HG02642 (cell line): ENCODE measurements around the gene FLAD1.
"Not testable (repeated sequence)": the region's sequence is repeated elsewhere in the genome, so short reads cannot be mapped to it uniquely, and the experiment has no call there.

ENCODE experiments used
- ATAC-seq: cut with Tn5 transposase; IDR thresholded peaks from one replicate; pipeline ENCODE4 v1.9.1; 2021; ENCODE audit warnings: mild to moderate bottlenecking; ENCODE audit not compliant: unreplicated experiment, poor library complexity

FLAD1 gene

DNA sequence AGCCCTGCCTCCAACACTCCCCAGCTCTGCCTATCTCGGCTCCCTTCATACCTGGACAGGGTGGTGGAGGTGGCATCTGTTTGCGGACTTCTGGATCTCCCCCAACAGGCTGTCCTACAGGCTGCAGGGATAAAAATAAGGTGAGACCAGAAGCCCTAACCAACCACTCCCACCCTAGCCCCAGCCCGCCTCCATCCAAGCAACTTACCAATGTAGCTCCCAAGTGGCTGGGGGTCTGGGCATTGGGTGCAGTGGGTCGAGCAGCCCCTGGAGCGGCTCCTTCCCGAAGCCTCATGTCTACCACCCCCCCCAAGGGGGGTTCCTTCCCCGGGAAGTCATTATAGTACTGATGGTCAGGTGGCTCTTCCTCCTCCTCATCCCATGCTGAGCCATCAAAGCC is 17.0 kb upstream of the FLAD1 start:
- ATAC-seq: no peak

DNA sequence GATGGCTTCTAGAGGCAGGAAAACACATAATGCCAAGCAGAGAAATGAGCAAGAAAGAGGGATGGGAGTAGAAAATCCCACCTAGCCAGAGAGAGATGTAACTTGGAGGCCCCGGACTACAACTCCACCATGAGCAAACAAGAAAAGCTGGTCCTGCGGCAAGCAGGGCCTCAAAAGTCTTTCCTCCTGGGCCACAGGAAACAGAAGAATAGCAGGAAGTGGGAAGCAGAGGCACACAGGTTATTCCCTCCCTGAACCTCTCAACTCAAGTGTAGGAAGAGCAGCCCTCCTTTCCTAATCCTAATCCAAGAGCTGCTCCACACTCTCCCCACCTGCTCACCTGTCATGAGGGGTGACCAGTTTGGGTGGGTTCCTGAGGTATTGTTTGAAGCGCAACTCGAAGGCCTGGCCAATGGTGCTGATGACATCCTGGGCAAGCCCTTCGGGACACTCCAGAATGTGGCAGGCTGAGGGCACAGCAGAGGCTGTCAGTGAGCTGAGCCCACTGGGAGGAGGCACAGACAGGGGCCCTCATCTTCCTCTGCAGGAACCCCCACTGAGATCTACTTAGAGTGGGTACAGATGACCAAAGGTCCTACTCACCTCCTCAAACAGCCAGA is 15.7 kb upstream of the FLAD1 start:
- ATAC-seq: no peak

DNA sequence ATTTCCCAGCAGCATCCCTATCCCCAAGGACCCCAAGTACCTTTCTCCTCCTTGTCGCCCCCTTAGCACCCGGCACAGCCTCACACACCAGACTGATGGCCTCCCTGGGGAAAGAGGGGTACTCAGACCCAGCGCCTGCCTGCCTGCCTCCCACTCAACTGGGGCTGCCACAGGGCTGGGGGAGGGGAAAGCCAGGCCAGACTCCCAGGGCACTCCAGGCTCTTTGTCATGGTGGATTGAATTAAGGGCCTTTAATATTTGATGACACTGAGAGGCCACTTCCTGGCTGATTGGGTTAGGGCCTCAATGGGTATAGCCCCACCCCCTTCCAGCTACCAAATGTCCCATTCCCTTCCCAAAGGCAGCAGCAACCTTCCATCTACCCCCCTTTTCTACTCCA is 14.4 kb upstream of the FLAD1 start:
- no peak for ATAC-seq

GRCh38 chr1:154969246-154969645 is 13.9 kb upstream of the FLAD1 start:
- ATAC-seq: no peak

- no peak for ATAC-seq
Observed at GRCh38 chr1:154969860-154970452, 13.2 kb upstream of the FLAD1 start.

GRCh38 chr1:154970631-154971340 is 12.4 kb upstream of the FLAD1 start, which contains the start of gene SHC1:
Gene SHC1 (minus strand): TSS chr1:154970747. CDS start chr1:154970526, 221 bp downstream.
- no peak for ATAC-seq

- no peak for ATAC-seq
Observed at GRCh38 chr1:154971341-154971998, 11.7 kb upstream of the FLAD1 start.

DNA sequence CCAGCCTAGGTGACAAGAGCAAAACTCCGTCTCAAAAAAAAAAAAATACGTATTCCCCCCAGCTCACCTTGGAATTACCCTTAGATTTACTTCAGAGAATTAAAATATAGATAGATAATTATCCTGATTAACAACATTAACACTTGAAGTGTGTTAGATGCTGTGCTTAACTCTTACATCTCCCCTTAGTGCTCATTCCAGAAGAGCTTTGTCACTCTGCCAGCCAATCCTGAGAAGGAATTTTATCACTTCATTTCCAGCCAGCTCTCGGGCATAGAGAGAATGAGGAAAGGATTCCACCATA is 11.0 kb upstream of the FLAD1 start:
- ATAC-seq: no peak

GRCh38 chr1:154972517-154973343 is 10.4 kb upstream of the FLAD1 start:
- ATAC-seq: no peak

DNA sequence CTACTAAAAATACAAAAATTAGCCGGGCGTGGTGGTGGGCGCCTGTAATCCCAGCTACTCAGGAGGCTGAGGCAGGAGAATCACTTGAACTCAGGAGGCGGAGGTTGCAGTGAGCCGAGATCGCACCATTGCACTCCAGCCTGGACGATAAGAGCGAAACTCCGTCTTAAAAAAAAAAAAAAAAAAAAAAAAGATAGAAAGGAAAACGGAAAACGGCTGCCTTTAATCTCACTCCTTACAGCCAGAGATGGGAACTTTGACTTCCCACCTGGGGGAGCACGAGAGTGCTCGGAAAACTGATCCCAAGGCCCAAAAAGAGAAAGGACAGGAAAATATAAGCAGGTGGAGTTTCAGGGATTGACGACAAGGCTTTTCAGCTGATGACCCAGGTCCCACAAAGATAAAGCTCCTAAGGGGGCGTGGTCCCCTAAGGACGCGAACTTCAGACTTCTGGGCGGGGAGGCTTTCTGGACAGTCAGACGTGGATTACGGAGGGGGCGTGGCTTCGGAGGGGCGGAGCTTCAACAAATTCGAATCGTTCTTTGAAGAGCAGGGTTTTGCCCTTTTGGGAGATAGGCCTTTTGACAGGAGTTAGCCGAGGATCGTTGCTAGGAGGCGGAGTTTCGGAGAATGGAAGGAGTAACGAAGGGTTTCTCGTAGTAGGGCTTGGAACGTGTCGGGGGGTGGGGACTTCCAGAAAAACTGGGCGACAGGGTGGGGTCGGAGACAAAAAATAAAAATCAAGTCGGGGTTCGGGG is 9.6 kb upstream of the FLAD1 start:
- peak; percentile 14 for ATAC-seq

DNA sequence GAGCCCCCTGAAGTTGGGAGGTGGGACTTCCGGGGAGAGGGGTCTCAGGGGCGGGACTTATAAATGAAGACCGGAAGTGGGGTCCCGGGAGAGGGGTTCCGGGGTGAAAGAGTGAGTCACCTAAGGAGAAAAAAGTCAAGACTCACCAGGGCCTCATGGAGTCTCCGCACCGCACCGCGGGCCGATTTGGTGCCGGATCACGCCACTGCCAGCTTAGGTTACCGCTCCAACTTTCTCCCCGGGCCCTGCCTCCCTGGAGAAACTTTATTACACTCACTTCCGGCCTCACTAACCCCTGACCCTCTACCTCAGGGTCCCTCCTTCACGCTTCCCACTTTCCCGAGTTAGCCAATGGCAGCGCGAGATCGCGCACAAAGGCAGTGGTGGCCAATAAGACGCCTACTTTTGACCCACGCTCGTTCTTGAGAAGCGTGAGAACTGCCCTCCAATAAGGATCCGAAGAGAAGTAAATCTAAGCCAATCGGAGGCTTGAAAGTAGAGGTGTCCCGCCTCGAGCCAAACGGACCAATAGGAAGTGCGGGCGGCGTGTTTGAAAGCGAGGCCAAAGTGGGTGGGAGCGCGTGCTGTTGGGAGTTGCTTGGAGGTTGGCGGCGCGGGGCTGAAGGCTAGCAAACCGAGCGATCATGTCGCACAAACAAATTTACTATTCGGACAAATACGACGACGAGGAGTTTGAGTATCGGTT is 8.9 kb upstream of the FLAD1 start, which contains the start of gene CKS1B:
Gene CKS1B, plus strand, starts transcription at position 580 of the 706 bp plus-strand sequence. Its CDS starts 65 bp downstream, at position 645.
- ATAC-seq: peak; percentile 78

- ATAC-seq: peak; percentile 53
Observed at GRCh38 chr1:154974808-154975408, 8.2 kb upstream of the FLAD1 start.

DNA sequence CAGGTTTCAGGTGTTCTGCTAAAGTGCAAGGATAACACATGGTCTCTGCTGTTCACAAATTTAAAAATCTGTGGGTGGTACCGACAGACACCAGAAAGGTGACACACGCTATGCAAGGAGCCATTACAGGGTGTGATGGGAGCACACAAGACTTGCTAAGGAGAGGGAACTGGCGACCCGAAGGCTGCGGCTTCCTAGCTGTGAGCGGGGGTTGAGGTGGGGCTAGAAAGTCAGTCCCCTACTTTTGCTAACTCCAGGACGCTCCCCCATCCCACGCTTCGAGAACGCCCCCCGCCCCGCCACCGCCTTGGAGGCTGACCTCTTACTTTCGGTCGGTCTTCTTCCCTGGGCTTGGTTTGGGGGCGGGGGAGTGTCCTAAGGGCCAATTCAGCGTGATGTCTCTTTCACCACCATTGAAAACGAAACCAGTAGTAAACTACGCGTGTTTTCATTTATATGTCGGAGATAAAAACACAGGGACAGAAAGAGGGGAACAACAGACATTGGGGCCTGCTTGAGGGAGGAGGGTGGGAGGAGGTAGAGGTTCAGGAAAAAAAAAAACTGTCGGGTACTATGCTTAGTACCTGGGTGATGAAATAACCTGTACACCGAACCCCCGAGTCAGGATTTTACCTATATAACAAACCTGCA is 7.6 kb upstream of the FLAD1 start:
- no peak for ATAC-seq

DNA sequence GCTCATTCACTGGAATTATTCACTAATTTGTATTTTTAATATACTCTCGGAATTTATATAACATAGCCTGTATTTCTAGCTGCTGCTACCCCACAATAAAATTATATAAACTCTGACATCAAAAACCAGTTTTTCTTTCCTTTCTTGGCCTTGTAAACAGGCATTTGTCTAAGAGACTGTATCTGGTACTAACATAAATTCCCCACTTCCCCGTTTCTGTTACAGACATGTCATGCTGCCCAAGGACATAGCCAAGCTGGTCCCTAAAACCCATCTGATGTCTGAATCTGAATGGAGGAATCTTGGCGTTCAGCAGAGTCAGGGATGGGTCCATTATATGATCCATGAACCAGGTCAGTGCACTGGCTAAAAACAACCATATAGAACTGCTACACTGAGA is 5.4 kb upstream of the FLAD1 start:
- not testable (repeated sequence) for ATAC-seq

GRCh38 chr1:154978360-154978759 is 4.8 kb upstream of the FLAD1 start:
- ATAC-seq: no peak

DNA sequence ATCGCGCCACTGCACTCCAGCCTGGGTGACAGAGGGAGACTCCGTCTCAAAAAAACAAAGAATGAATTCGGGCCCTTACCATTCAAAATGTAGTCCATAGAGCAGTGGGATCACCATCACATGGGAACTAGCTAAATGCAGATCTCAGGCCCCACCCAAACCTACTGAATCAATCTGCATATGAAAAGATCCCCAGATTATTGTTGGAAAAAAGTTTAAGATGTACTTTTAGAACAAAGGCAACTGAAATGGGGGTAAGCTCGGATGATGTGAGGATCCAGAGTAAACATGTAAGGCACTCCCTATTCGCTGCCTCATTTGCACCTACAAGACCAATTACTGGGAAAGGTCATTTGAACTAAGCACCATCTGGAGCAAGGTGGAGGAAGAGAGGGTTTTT is 803 bp upstream of the FLAD1 start:
- no peak for ATAC-seq

DNA sequence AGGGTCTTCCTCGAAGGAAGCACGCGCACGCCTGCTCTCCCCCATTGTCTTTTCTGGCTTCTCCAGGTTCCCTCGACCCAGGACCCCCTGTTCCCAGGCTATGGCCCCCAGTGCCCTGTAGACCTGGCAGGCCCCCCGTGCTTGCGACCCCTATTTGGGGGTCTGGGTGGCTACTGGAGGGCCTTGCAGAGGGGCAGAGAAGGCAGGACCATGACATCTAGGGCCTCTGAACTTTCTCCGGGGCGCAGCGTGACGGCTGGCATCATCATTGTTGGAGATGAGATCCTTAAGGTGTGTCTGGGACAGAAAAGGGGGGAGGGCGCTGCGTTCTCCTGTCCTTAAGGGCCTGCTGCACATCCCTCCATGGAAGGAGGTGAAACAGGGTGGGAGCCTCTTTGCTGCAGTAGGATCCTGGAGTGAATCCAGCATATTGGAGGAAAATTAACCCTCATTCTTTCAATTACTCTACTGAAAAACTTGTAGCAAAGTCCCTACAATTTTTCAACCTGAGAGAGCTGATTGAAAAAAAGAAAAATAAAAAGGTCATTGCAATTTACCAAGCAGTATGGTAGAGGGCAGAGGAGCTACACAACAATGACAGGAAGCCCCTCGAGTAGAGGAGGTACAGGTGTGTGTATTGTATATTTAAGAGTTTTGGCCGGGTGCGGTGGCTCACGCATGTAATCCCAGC is 777 bp downstream of the FLAD1 start:
- no peak for ATAC-seq

DNA sequence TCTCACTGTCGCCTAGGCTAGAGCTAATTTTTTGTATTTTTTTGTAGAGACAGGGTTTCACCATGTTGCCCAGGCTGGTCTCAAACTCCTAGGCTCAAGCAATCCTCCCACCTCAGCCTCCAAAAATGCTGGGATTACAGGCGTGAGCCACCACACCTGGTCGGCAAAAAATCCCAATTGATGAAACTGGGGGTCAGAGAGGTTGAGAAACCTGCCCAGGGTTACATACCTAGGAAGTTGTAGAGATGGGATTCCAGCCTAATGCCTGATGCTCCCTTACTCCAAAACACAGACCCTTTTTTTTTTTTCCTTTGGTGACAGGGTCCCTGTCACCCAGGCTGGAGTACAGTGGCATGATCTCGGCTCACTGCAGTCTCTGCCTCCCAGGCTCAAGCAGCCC is 3.6 kb downstream of the FLAD1 start:
- not testable (repeated sequence) for ATAC-seq
